ENCODE data around the gene DOCK3.

The DOCK3 gene

DNA sequence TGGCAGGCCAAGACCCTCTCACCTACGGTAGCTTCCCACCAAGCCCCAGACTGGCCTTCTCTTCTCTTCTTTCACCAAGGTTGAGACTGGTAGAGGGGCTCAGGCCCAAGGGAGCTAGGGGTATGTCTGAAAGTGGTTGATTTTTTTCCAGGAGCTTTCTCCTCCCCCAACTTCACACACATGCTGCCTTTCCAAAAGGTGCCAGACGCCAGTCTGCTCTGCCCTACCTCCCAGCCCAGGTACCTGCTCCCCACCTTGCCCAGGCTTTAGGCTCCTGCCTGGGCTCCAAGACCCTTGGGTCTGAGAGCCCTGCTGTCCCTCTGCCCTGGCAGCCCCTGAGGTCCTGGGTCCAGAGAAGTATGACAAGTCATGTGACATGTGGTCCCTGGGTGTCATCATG, 29.3 kb upstream of the DOCK3 start:
- H3K36me3 ChIP-seq (ENCODE audit: insufficient read depth) = no peaks in the 10 kb centered on the region
- no peak overlapping the region for H3K4me3 ChIP-seq (IDR thresholded peaks at IDR 0.05; ENCODE audit: insufficient read depth, low read depth, low read length)

GRCh38 chr3:50648313-50648712, 26.4 kb upstream of the DOCK3 start:
- Histone ChIP-seq H4K20me1 (ENCODE audit: insufficient read depth) (no peaks in the 10 kb centered on the region), H3K4me3 (IDR thresholded peaks at IDR 0.05; ENCODE audit: insufficient read depth, low read depth, low read length) (no peak overlapping the region), H3K27ac (no peak overlapping the region), H3K36me3 (ENCODE audit: insufficient read depth) (no peaks in the 10 kb centered on the region), H2AFZ (ENCODE audit: low read depth) (no peak overlapping the region), H3K4me1 (ENCODE audit: low read depth, poor library complexity, severe bottlenecking) (no peaks in the 10 kb centered on the region), H3K27me3 (ENCODE audit: insufficient read depth, low read depth) (no peaks in the 10 kb centered on the region), H3K79me2 (ENCODE audit: insufficient read depth, low read depth) (no peaks in the 10 kb centered on the region), H3K9ac (no peak overlapping the region), H3K4me2 (no peak overlapping the region)
- no peak for TF ChIP-seq CTCF (conservative IDR thresholded peaks at IDR 0.05; ENCODE audit: low read depth, low read length)

More for the DNA sequence above, 29.3 kb upstream of the DOCK3 start:
- H3K9ac ChIP-seq = no peak overlapping the region
- H2AFZ ChIP-seq (ENCODE audit: low read depth) = no peak overlapping the region
- no peak for TF ChIP-seq CTCF (conservative IDR thresholded peaks at IDR 0.05; ENCODE audit: low read depth, low read length)
- no peaks in the 10 kb centered on the region for H3K27me3 ChIP-seq (ENCODE audit: insufficient read depth, low read depth)
- no peaks in the 10 kb centered on the region for H3K79me2 ChIP-seq (ENCODE audit: insufficient read depth, low read depth)
- H4K20me1 ChIP-seq (ENCODE audit: insufficient read depth) = no peaks in the 10 kb centered on the region
- no peaks in the 10 kb centered on the region for H3K4me1 ChIP-seq (ENCODE audit: low read depth, poor library complexity, severe bottlenecking)
- H3K27ac ChIP-seq = no peak overlapping the region
- H3K4me2 ChIP-seq = no peak overlapping the region

GRCh38 chr3:50648944-50649343, 25.8 kb upstream of the DOCK3 start:
- H3K4me2 ChIP-seq = no peak overlapping the region
- H2AFZ ChIP-seq (ENCODE audit: low read depth) = no peak overlapping the region
- no peaks in the 10 kb centered on the region for H3K36me3 ChIP-seq (ENCODE audit: insufficient read depth)
- TF ChIP-seq CTCF (conservative IDR thresholded peaks at IDR 0.05; ENCODE audit: low read depth, low read length) = no peak
- H3K27ac ChIP-seq = no peak overlapping the region
- H3K79me2 ChIP-seq (ENCODE audit: insufficient read depth, low read depth) = no peaks in the 10 kb centered on the region
- H3K27me3 ChIP-seq (ENCODE audit: insufficient read depth, low read depth) = no peaks in the 10 kb centered on the region
- no peak overlapping the region for H3K4me3 ChIP-seq (IDR thresholded peaks at IDR 0.05; ENCODE audit: insufficient read depth, low read depth, low read length)
- H4K20me1 ChIP-seq (ENCODE audit: insufficient read depth) = no peaks in the 10 kb centered on the region
- H3K4me1 ChIP-seq (ENCODE audit: low read depth, poor library complexity, severe bottlenecking) = no peaks in the 10 kb centered on the region
- no peak overlapping the region for H3K9ac ChIP-seq

- H4K20me1 ChIP-seq (ENCODE audit: insufficient read depth) = no peaks in the 10 kb centered on the region
- H2AFZ ChIP-seq (ENCODE audit: low read depth) = no peak overlapping the region
- no peaks in the 10 kb centered on the region for H3K36me3 ChIP-seq (ENCODE audit: insufficient read depth)
- TF ChIP-seq CTCF (conservative IDR thresholded peaks at IDR 0.05; ENCODE audit: low read depth, low read length) = no peak
- H3K9ac ChIP-seq = no peak overlapping the region
- no peaks in the 10 kb centered on the region for H3K27me3 ChIP-seq (ENCODE audit: insufficient read depth, low read depth)
- H3K79me2 ChIP-seq (ENCODE audit: insufficient read depth, low read depth) = no peaks in the 10 kb centered on the region
- no peaks in the 10 kb centered on the region for H3K4me1 ChIP-seq (ENCODE audit: low read depth, poor library complexity, severe bottlenecking)
- no peak overlapping the region for H3K4me2 ChIP-seq
- H3K27ac ChIP-seq = no peak overlapping the region
- no peak overlapping the region for H3K4me3 ChIP-seq (IDR thresholded peaks at IDR 0.05; ENCODE audit: insufficient read depth, low read depth, low read length)
These were observed 25.2 kb upstream of the DOCK3 start for GRCh38 chr3:50649451-50649931.

Measured in KMS-11 (cell line).